ENCODE results near the gene DNPH1. TPM values are rescaled to one million over a fixed set of nuclear protein-coding genes. Genes with fewer than 3 reads are reported as not detected.

The DNPH1 gene
- total and polyA plus RNA-seq, 11 donors = 18.9 to 63.7 (median 29.7) TPM

- peaks cover 0 to 17% (median 9%) of the 10 kb centered on the region in 12 donors for H3K4me1 ChIP-seq
- H3K27me3 ChIP-seq = peaks cover 0 to 33% (median 17%) of the 10 kb centered on the region in 9 donors
- no peak overlapping the region for H3K27ac ChIP-seq
- DNase-seq = no peak
- ATAC-seq = no peak
- intact Hi-C loops (cut with DNase I) = no loop called here
- no peak overlapping the region for H3K4me3 ChIP-seq
- TF ChIP-seq POLR2A (IDR thresholded peaks at IDR 0.05) (no peak), CTCF (IDR thresholded peaks at IDR 0.05) (no peak)
- no peaks in the 10 kb centered on the region for H3K9me3 ChIP-seq
- H3K36me3 ChIP-seq = no peaks in the 10 kb centered on the region
Observed at GRCh38 chr6:43248791-43249190, 19.5 kb upstream of the DNPH1 start.

- H3K4me3 ChIP-seq = no peak overlapping the region
- DNase-seq = no peak
- no peaks in the 10 kb centered on the region for H3K36me3 ChIP-seq
- WGBS, 4 donors = 72 to 89% (median 80%) methylated on average over 3 of the region's 3 CpGs
- H3K27ac ChIP-seq = no peak overlapping the region
- no peak for ATAC-seq
- H3K9me3 ChIP-seq = no peaks in the 10 kb centered on the region
- intact Hi-C loops (cut with DNase I) = no loop called here
- TF ChIP-seq POLR2A (IDR thresholded peaks at IDR 0.05) (no peak), CTCF (IDR thresholded peaks at IDR 0.05) (no peak)
- H3K4me1 ChIP-seq = peaks cover 0 to 17% (median 9%) of the 10 kb centered on the region in 12 donors
- peaks cover under 1 to 36% (median 22%) of the 10 kb centered on the region in 9 donors for H3K27me3 ChIP-seq
Observed at GRCh38 chr6:43248101-43248500, 18.8 kb upstream of the DNPH1 start.

- intact Hi-C loops (cut with DNase I) = no loop called here
- Histone ChIP-seq H3K4me3 (peak overlapping the region; percentile 40 to 73 (median 61)), H3K9me3 (no peaks in the 10 kb centered on the region), H3K27ac (peak overlapping the region in 8 of 12 donors; percentile 14 to 63 (median 31)), H3K4me1 (peaks cover 0 to 17% (median 9%) of the 10 kb centered on the region in 12 donors), H3K36me3 (no peaks in the 10 kb centered on the region), H3K27me3 (peaks cover 5 to 44% (median 27%) of the 10 kb centered on the region in 9 donors)
- DNase-seq (peak; percentile 79 to 90 (median 85)), ATAC-seq (peak; percentile 90 to 98 (median 96))
- TF ChIP-seq POLR2A (IDR thresholded peaks at IDR 0.05) (no peak), CTCF (IDR thresholded peaks at IDR 0.05) (no peak)
- WGBS, 4 donors = 4 to 8% (median 6%) methylated on average over 33 to 46 of the region's 46 CpGs
Observed at GRCh38 chr6:43247114-43247999, 18.1 kb upstream of the DNPH1 start.

GRCh38 chr6:43246301-43247113, 17.2 kb upstream of the DNPH1 start:
- peak overlapping the region; percentile 40 to 73 (median 61) for H3K4me3 ChIP-seq
- H3K9me3 ChIP-seq = no peaks in the 10 kb centered on the region
- peaks cover 0 to 17% (median 9%) of the 10 kb centered on the region in 12 donors for H3K4me1 ChIP-seq
- 12 to 17% (median 15%) methylated on average over 24 to 27 of the region's 27 CpGs for WGBS, 4 donors
- TF ChIP-seq CTCF (IDR thresholded peaks at IDR 0.05) (no peak), POLR2A (IDR thresholded peaks at IDR 0.05) (no peak)
- ATAC-seq (peak; percentile 65 to 87 (median 82)), DNase-seq (peak; percentile 59 to 84 (median 76))
- H3K36me3 ChIP-seq = no peaks in the 10 kb centered on the region
- H3K27me3 ChIP-seq = peaks cover 8 to 49% (median 23%) of the 10 kb centered on the region in 9 donors
- peak overlapping the region in 6 of 12 donors; percentile 14 to 63 (median 28) for H3K27ac ChIP-seq
- intact Hi-C loops (cut with DNase I) = no loop called here
